CD4-positive, alpha-beta T cell treated with Interferon alpha-2 for 1 hour (primary cell): ENCODE results near the gene SPG7.
"Not testable (repeated sequence)": the region's sequence is repeated elsewhere in the genome, so short reads cannot be mapped to it uniquely, and the experiment has no call there.

Experiments
- DNase-seq, 2 donors: peaks; one replicate each; pipeline ENCODE4 v3.0.0-alpha.2; 2020 to 2022

Gene SPG7

GRCh38 chr16:89507834-89508590 lies at the start of gene SPG7:
TSS of gene SPG7 (plus strand) at chr16:89508403. CDS start at chr16:89508418, 15 bp downstream.
- peak; percentile 89 to 93 for DNase-seq

- no peak for DNase-seq
Measured at GRCh38 chr16:89458551-89458950, 49.7 kb upstream of the SPG7 start.

GRCh38 chr16:89458967-89459366 lies 49.2 kb upstream of the SPG7 start:
- DNase-seq, result no peak

- DNase-seq, result peak in 1 of 2 donors; percentile 25
Measured at GRCh38 chr16:89460556-89460955, 47.6 kb upstream of the SPG7 start.

GRCh38 chr16:89461890-89462289 lies 46.3 kb upstream of the SPG7 start:
- DNase-seq, result not testable (repeated sequence)

- not testable (repeated sequence) for DNase-seq
Measured at GRCh38 chr16:89462639-89463038, 45.6 kb upstream of the SPG7 start.

- not testable (repeated sequence) for DNase-seq
Measured at GRCh38 chr16:89463312-89463711, 44.9 kb upstream of the SPG7 start.

- no peak for DNase-seq
Measured at GRCh38 chr16:89466920-89467319, 41.3 kb upstream of the SPG7 start.

GRCh38 chr16:89467382-89467781 lies 40.8 kb upstream of the SPG7 start:
- DNase-seq, result no peak

GRCh38 chr16:89472711-89473075 lies 35.5 kb upstream of the SPG7 start:
- DNase-seq, result peak in 1 of 2 donors; percentile 31

GRCh38 chr16:89473136-89473712 lies 35.0 kb upstream of the SPG7 start:
- DNase-seq, result no peak

- DNase-seq, result peak in 1 of 2 donors; percentile 34
Measured at GRCh38 chr16:89473791-89474414, 34.3 kb upstream of the SPG7 start.

- DNase-seq, result no peak
Measured at GRCh38 chr16:89475144-89475543, 33.1 kb upstream of the SPG7 start.

- DNase-seq, result no peak
Measured at GRCh38 chr16:89476379-89476778, 31.8 kb upstream of the SPG7 start.

- DNase-seq, result no peak
Measured at GRCh38 chr16:89476811-89477261, 31.4 kb upstream of the SPG7 start.

GRCh38 chr16:89478576-89479221 lies 29.5 kb upstream of the SPG7 start:
- no peak for DNase-seq

GRCh38 chr16:89481356-89481955 lies 26.7 kb upstream of the SPG7 start:
- DNase-seq, result no peak

- no peak for DNase-seq
Measured at GRCh38 chr16:89482150-89482816, 25.9 kb upstream of the SPG7 start.

GRCh38 chr16:89482817-89483205 lies 25.4 kb upstream of the SPG7 start:
- DNase-seq, result no peak

- DNase-seq, result peak in 1 of 2 donors; percentile 69
Measured at GRCh38 chr16:89484041-89484501, 24.1 kb upstream of the SPG7 start.

- peak; percentile 38 to 48 for DNase-seq
Measured at GRCh38 chr16:89484923-89485679, 23.1 kb upstream of the SPG7 start.
